Inflammatory macrophage treated with lipopolysaccharide for 4 hours (primary cell): Measurements from ENCODE around the gene ZNF350.
A peak's percentile ranks its signal among the peaks of the same experiment; 100 is the strongest.
"Not testable (repeated sequence)": the region's sequence is repeated elsewhere in the genome, so short reads cannot be mapped to it uniquely, and the experiment has no call there.

Source experiments
- DNase-seq: peaks from one replicate; pipeline ENCODE4 v3.0.0-alpha.2; 2020

The ZNF350 gene

DNA sequence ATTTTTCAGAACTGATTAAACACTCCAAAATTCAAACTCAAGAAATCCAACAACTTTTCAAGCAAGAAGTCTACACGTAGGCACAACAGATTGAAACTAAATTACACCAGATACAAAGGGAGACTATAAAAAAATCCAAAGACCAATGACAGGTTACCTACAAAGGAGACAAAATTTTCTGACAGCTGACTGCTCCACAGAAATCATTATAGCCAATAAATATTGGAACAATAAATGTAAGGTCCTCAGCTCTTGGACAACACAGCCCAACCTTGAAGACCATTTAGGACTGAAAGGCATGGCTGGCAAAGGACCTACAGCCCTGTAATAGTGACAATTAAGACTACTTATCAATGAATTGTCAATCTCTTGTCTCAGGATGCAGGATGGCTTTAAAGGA lies 15.9 kb downstream of the ZNF350 start:
- no peak for DNase-seq

DNA sequence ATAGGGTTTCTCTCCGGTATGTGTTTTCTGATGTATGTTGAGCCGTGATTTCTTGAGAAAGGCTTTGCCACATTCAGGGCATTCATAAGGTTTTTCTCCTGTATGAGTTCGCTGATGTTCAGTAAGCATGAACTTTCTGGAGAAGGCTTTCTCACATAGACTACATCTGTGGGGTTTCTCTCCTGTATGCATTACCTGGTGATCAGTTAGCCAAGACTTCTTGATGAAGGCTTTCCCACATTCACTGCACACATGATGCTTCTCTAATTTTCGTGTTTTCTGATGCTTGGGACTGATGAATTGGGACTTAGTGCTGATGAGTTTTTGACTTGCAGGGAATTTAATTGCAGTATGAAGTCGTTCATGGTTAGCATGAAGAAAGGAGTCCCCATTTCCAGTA lies 21.1 kb downstream of the ZNF350 start:
- DNase-seq: no peak

DNA sequence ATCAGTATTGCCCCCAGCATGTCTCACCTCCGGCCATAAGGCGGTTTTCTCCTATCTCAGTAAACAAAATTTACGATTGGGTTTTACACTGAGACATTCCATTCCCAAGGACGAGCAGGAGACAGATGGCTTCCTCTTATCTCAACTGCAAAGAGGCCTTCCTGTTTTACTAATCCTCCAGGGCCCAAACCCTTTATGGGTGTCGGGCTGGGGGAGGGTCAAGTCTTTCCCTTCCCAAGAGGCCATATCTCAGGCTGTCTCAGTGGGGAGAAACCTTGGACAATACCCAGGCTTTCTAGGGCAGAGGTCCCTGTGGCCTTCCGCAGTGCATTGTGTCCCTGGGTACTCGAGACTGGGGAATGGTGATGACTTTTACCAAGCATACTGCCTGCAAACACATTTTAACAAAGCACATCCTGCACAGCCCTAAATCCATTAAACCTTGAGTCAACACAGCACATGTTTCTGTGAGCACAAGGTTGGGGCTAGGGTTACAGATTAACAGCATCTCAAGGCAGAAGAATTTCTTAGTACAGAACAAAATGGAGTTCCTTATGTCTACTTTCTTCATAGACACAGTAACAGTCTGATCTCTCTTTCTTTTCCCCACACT lies 25.9 kb downstream of the ZNF350 start:
- not testable (repeated sequence) for DNase-seq

DNA sequence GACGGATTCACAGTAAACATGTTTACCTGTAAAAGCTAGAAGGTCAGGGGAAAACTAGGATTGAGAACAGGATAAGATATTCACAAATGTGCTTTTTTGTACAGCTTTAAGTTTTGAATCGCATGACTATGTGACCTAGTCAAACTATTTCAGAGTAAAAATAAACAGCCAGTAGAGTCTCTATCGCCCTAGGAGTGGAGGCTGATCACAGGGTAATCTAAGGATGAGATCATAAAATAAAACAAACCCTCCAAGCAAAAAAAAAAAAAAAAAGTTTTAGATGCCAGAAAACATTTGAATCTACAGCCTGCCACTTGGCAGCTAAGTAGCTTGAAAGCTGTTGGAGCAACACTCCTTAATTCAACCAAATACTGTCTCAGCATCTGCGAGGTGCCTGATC lies 26.8 kb downstream of the ZNF350 start:
- DNase-seq: no peak

DNA sequence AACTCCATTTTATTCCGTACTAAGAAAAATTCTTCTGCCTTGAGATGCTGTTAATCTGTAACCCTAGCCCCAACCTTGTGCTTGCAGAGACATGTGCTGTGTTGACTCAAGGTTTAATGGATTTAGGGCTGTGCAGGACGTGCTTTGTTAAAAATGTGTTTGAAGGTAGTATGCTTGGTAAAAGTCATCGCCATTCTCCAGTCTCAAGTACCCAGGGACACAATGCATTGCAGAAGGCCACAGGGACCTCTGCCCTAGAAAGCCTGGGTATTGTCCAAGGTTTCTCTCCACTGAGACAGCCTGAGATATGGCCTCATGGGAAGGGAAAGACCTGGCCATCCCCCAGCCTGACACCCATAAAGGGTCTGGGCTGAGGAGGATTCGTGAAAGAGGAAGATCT lies 28.8 kb downstream of the ZNF350 start:
- not testable (repeated sequence) for DNase-seq

DNA sequence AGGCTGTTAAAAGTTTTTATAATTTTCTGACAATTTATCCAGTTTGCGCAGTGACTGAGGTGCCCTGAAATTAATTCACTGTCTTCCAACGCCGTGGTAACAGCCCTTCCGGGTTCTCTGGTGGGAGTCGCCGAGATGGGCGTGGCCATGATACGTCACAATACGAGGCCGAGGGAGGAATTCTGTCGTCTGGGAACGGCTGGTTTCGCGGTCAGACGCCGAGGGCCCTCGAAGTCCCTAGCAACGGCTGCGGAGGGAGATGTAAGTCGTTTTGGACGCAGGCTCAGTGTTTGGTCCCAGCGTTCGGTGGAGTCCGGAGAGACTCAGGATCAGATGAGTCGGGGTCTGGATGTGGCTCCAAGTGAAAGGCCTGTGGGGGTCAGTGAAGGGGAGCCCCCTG lies 37.7 kb downstream of the ZNF350 start:
- no peak for DNase-seq

DNA sequence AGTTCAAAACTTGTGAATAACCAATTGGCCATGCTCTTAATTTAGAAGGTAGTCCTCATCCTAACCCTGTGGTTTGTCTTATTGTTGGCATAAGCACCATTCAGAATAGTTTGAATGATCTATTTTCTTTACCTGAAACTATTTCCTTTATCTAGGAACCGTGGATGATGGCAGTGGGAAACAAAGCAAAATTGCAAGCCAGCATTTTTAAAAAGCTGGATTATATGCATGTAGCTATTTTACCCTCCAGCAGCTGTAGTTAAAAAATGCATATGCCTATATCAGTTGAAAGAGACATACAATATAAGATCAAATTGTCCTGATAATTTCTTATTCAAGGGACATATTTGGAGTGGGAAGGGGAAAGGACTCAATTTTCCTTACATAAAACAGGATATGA lies 40.0 kb downstream of the ZNF350 start:
- DNase-seq: no peak

DNA sequence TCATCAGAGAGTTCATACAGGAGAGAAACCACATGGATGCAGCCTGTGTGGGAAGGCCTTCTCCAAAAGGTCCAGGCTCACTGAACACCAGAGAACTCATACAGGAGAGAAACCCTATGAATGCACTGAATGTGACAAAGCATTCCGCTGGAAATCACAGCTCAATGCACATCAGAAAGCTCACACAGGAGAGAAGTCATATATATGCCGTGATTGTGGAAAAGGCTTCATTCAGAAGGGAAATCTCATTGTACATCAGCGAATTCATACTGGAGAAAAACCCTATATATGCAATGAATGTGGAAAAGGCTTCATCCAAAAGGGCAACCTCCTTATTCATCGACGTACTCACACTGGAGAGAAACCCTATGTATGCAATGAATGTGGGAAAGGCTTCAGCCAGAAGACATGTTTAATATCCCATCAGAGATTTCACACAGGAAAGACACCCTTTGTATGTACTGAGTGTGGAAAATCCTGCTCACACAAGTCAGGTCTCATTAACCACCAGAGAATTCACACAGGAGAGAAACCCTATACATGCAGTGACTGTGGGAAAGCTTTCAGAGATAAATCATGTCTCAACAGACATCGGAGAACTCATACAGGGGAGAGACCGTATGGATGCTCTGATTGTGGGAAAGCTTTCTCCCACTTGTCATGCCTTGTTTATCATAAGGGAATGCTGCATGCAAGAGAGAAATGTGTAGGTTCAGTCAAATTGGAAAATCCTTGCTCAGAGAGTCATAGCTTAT lies 41.7 kb downstream of the ZNF350 start:
- DNase-seq: no peak

DNA sequence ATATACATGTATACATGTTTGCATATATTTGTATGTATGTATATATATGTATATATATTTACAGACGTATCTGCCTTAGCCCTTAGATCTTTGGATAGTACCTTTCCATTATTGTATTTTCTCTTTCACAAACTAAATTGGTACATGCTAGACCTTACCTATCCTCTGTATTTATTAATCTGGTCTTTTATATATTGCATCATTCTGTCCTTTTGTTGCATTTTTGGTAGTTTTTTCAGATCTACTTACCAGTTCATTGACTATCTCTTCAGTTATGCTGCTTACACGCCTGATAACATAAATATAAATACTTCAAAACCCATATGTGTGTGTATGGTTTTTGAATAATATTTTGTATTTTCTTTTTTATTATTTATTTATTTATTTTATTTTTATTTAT lies 47.7 kb downstream of the ZNF350 start:
- no peak for DNase-seq

DNA sequence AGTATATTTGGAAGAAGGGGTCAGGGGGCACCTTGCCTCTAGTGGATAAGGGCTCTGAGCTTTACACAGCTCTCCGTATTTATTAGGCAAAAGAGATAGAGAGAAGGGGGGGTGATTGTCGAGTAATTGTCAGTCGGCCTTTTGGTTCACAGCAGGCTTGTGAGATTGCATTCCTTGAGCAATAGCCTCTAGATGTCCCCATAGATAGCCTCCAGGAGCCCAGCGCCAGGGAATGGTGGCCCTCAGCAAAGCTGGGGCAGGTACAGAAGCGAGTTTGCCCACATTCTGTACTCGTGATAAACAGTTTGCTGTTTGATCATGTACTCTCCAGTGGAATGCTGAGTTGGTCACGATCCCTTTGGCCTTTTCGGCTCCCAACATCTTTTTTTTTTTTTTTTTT lies 54.7 kb downstream of the ZNF350 start:
- no peak for DNase-seq

DNA sequence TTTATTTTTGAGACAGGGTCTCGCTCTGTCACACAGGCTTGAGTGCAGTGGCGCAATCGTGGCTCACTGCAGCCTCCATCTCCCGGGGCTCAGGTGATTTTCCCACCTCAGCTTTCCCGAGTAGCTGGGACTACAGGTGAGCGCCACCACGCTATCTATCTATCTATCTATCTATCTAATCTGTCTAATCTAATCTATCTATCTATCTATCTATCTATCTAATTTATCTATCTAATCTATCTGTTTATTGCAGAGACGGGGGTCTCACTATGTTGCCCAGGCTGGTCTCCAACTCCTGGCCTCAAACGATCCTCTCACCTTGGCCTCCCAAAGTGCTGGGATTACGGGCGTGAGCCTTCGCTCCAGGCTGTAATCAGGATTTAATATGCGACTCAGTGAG lies 58.8 kb downstream of the ZNF350 start:
- DNase-seq: no peak

DNA sequence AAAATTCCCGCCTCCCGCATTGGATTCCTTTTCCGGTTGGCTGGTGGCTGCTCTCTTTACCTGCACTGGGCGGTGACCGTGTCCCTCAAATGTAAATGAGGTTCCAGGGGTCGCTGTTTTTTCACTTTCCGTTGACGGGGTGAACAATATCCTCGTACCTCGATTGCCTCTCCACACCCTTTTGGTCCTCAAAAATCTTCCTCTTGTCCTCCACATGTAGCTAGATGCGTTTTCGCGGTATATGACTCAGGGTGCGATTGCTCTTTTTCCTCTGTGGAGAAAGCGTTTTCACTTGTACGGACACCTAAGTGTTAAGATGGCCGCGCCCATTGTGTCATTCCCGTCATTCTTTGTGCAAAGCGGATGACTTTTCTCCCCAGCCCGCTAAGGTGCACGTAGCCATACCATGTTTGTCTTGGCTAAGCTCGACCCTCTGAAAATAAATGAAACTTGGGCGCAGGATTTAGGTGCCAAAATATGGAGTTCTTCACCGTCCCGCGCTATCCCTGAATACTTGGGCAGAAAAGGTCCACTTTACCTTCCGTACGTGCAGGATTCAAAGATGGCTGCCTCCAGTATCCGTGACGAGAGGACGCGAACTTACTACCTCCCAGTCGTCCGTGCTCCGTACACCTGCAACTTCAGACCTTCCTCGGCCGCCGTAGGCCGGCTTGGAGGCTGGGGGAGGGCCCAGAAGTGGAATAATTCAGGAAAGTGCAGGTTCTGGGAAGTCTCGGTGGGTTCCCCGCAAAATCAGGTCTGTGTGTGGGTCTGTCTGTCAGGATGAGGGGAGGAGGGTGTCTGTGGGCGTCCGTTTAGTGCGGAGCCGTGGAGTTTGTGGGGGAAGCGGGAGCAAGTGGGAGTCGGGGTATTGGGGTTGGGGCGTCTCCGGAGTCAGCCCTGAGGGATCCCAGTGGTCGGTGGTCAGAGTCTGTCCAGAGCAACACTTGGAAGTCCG lies 59.6 kb downstream of the ZNF350 start, which contains the start of gene ZNF613:
Gene ZNF613 (plus strand): TSS at position 689 of the 958 bp plus-strand sequence. CDS start 8,749 bp downstream, outside the sequence.
- peak; percentile 89 for DNase-seq

DNA sequence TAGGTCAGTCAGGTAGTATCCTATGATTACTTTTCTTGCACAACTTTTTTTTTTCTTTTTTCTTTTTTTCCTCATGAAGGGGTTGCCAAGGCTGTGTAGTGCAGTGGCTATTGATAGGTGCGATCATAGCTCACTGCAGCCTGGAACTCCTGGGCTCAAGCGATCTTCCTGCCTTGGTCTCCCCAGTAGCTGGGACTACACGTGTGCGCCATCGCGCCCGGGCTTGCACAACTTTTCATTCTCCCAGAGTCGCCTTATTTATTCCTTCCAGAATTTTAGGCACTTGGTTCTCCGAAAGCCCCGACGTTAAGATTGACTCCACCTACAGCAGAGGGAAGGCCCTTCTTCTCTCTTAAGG lies 60.2 kb downstream of the ZNF350 start:
- no peak for DNase-seq

DNA sequence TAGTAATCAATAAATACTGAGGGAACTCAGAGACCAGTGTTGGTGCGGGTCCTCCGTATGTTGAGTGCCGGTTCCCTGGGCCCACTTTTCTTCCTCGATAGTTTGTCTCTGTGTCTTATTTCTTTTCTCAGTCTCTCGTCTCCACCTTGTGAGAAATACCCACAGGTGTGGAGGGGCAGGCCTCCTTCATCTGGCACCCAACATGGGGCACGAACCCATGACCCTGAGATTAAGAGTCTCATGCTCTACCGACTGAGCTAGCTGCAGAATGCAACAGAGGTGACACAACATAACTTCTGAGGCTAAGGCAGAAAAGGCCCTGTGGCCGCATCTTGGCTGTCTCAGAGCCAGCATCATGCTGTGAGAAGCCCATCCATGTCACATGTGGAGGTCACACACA lies 64.7 kb downstream of the ZNF350 start:
- no peak for DNase-seq

DNA sequence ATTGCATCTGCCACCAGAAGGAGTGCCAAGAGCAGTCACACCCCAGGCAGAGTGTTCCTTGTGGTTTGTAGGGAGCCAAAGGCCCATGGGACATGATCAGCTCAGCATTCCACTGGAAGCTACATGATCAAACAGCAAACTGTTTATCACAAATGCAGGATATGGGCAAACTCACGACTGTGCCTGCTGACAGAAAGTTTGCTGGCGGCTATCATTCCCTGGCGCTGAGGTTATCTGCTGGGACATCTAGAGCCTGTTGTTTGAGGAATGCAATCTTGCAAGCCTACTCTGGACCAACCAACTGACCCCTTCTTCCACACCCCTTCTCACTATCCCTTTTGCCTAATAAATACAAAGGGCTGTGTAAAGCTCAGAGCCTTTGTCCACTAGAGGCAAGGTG lies 67.0 kb downstream of the ZNF350 start:
- no peak for DNase-seq

DNA sequence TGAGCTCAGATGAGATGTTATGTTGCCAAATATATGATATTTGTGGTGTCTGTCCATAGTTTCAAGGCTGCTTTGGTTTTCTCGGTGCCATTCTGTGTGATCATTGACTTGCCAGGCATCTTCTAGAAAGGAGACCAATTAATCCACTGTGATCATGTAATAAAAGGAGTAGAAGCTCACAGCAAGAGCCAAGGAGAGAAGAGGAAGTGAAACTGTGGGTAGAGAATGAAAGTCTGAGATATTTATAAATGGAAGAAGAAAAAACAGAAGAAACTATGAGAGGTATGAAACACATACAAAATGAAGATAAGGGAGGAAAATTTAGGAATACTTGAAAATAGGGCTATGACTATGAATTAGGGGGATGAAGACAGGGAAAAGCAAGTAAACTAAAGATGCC lies 70.5 kb downstream of the ZNF350 start:
- DNase-seq: no peak

DNA sequence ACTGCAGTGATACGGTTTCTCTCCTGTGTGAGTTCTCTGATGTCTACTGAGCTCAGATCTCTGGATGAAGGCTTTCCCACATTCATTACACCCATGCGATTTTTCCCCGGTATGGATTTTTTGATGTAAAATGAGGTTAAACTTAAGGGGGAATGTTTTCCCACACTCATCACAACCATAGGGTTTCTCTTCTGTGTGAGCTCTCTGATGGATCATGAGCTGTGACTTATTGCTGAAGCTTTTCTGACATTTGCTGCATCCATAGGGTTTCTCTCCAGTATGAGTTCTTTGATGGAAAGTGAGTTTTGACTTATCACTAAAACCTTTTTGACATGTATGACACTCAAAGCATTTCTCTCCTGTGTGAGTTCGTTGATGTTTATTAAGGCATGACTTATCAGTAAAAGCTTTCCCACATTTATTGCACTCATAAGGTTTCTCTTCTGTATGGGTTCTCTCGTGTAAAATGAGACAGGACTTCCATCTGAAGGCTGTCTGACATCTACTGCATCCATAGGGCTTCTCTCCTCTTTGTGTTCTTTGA lies 71.2 kb downstream of the ZNF350 start:
- no peak for DNase-seq
